Measurements from ENCODE around the gene PDE1C.

PDE1C gene

DNA sequence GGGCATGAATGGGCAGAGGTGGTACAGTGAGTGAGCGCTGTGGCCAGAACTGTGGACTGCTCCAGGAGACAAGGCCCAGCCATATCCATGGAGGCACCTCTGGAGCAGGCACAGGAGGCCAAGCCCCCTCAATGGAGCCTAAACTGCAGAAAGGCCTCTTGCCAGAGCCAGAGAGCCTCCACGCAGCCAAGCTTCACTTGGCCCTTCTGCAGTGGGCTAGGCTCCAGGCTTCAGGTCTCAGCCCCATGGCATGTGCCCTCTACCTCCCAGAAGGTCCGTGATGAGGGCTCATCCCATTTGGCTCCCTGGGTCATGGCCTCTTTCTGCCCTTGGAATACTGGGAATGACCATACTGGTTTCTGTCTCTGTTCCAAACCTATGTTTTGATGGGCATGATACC lies 8.9 kb downstream of the PDE1C start:
- no peak overlapping the region for H3K4me3 ChIP-seq (ENCODE audit: control insufficient read depth, low read depth, low read length)
- TF ChIP-seq CTCF (conservative IDR thresholded peaks at IDR 0.05; ENCODE audit: control insufficient read depth, insufficient read depth, low read depth, low read length): no peak
- no peak for DNase-seq (ENCODE audit: low read depth)

GRCh38 chr7:32059289-32060011 lies 10.8 kb downstream of the PDE1C start:
- DNase-seq (ENCODE audit: low read depth): peak; percentile 17
- H3K4me3 ChIP-seq (ENCODE audit: control insufficient read depth, low read depth, low read length): no peak overlapping the region
- no peak for TF ChIP-seq CTCF (conservative IDR thresholded peaks at IDR 0.05; ENCODE audit: control insufficient read depth, insufficient read depth, low read depth, low read length)

DNA sequence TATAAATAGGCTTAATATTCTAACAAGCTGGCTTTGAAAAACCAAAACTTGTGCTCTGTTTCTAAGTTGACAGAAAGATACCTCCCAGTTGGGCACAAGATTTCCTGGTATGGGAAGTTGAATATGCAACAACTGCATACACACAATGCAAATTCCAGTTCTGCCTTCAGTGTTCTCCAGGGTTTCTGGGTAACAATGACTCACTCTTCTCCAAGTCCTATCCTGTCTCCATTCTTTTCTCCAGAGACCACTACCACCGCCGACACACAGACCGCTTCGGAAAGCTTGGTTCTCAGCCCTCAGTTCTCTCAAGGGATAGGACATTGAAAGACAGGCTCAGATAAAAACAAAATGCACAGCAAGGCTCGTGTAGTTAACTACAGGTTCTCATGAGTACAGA lies 12.2 kb downstream of the PDE1C start:
- no peak for DNase-seq (ENCODE audit: low read depth)
- H3K4me3 ChIP-seq (ENCODE audit: control insufficient read depth, low read depth, low read length): no peak overlapping the region
- no peak for TF ChIP-seq CTCF (conservative IDR thresholded peaks at IDR 0.05; ENCODE audit: control insufficient read depth, insufficient read depth, low read depth, low read length)

DNA sequence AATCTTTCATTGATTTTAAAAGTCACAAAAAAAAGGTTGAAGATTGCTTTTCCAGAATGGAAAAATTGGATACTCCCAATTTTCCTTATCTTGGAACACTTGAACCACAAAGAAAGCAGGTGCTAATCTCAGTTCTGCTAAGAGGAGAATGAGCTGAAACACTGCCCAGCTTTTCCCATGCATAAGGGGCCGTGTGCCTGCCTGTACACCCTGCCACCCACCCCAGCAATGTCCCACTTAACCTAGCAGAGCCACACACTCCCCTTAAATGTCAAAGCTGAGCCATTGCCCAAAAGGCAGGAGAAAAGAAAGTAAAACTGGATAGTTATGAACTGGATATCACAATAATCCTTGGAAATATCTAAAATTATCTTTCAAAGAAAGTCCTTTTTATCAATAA lies 13.4 kb downstream of the PDE1C start:
- DNase-seq (ENCODE audit: low read depth): no peak
- no peak overlapping the region for H3K4me3 ChIP-seq (ENCODE audit: control insufficient read depth, low read depth, low read length)
- no peak for TF ChIP-seq CTCF (conservative IDR thresholded peaks at IDR 0.05; ENCODE audit: control insufficient read depth, insufficient read depth, low read depth, low read length)

GRCh38 chr7:32053204-32053603 lies 17.0 kb downstream of the PDE1C start:
- DNase-seq (ENCODE audit: low read depth): no peak
- H3K4me3 ChIP-seq (ENCODE audit: control insufficient read depth, low read depth, low read length): no peak overlapping the region
- TF ChIP-seq CTCF (conservative IDR thresholded peaks at IDR 0.05; ENCODE audit: control insufficient read depth, insufficient read depth, low read depth, low read length): no peak

GRCh38 chr7:32051128-32051527 lies 19.1 kb downstream of the PDE1C start:
- no peak for TF ChIP-seq CTCF (conservative IDR thresholded peaks at IDR 0.05; ENCODE audit: control insufficient read depth, insufficient read depth, low read depth, low read length)
- H3K4me3 ChIP-seq (ENCODE audit: control insufficient read depth, low read depth, low read length): no peak overlapping the region
- DNase-seq (ENCODE audit: low read depth): no peak

GRCh38 chr7:32049599-32049998 lies 20.6 kb downstream of the PDE1C start:
- no peak overlapping the region for H3K4me3 ChIP-seq (ENCODE audit: control insufficient read depth, low read depth, low read length)
- no peak for TF ChIP-seq CTCF (conservative IDR thresholded peaks at IDR 0.05; ENCODE audit: control insufficient read depth, insufficient read depth, low read depth, low read length)
- DNase-seq (ENCODE audit: low read depth): no peak
